B cell (primary cell): ENCODE measurements around the gene GPNMB. TPM values are rescaled to one million over a fixed set of nuclear protein-coding genes. Genes with fewer than 3 reads are reported as not detected.

Experiments used
- ATAC-seq: fragments of 200-7000 bp; cut with Tn5 transposase; one replicate; pipeline ENCODE4 v1.10.0; 2021; ENCODE audit warnings: low read depth, mild to moderate bottlenecking, moderate number of reproducible peaks, moderate library complexity
- CTCF ChIA-PET: fragments of 350-600 bp; sonication (Branson Sonifier 250); formaldehyde crosslinking; loops from one replicate; lab custom pipeline; 2021; ENCODE audit warnings: antibody characterized with exemption, inconsistent platforms; lab: Charles Lee
- POLR2A ChIA-PET: fragments of 350-600 bp; sonication (Branson Sonifier 250); formaldehyde crosslinking; loops from one replicate; lab custom pipeline; 2021; ENCODE audit warnings: antibody characterized with exemption; lab: Charles Lee
- DNase-seq: peaks from one replicate; pipeline ENCODE4 v3.0.0; 2013
- H2AFZ ChIP-seq: 2 replicates; pipeline ENCODE4 v1.6.1; 2012; ENCODE audit warnings: mild to moderate bottlenecking, low read depth, low read length; ENCODE audit not compliant: insufficient read depth, poor library complexity, severe bottlenecking
- H3K27ac ChIP-seq, 2 donors: 1 replicate in 1 of 2; 2 replicates in 1 of 2; pipeline ENCODE4 v1.5.1; 2012 to 2013; ENCODE audit warnings: low read length in 2 of 2, mild to moderate bottlenecking in 2 of 2, moderate library complexity in 1 of 2
- H3K27me3 ChIP-seq, 4 experiments: fragments of 200-600 bp in 1 of 4; sonication (generic) in 1 of 4; replicated peaks in 1 of 4; 1 replicate in 2 of 4; 2 replicates in 2 of 4; pipeline versions ENCODE4 v1.6.1 to v1.7.0; 2013 to 2016; ENCODE audit warnings: low read length in 3 of 4, mild to moderate bottlenecking in 2 of 4, mixed read lengths in 1 of 4, moderate library complexity in 1 of 4; ENCODE audit not compliant: insufficient read depth in 4 of 4, control insufficient read depth in 3 of 4; ENCODE audit errors: control extremely low read depth in 1 of 4
- H3K36me3 ChIP-seq, 2 experiments: replicated peaks in 1 of 2; 1 replicate in 1 of 2; 2 replicates in 1 of 2; pipeline versions ENCODE4 v1.6.1 to v1.7.1; 2013; ENCODE audit warnings: low read length in 1 of 2; ENCODE audit not compliant: insufficient read depth in 2 of 2, control insufficient read depth in 1 of 2; ENCODE audit errors: control extremely low read depth in 1 of 2, extremely low read depth in 1 of 2
- H3K4me1 ChIP-seq, 2 donors: fragments of 200-600 bp in 1 of 2; sonication (generic) in 1 of 2; 1 replicate in 1 of 2; 2 replicates in 1 of 2; pipeline versions ENCODE4 v1.5.1 to v1.6.1; 2013 to 2017; ENCODE audit warnings: low read length in 2 of 2; ENCODE audit not compliant: control insufficient read depth in 2 of 2, insufficient read depth in 2 of 2
- H3K4me2 ChIP-seq: replicated peaks from 2 replicates; pipeline ENCODE3; 2012; ENCODE audit warnings: mild to moderate bottlenecking, low read depth, low read length; ENCODE audit not compliant: poor library complexity, severe bottlenecking
- H3K4me3 ChIP-seq, 5 experiments: fragments of 200-600 bp in 1 of 5; sonication (generic) in 1 of 5; 1 replicate in 3 of 5; 2 replicates in 2 of 5; pipeline versions ENCODE4 v1.5.1 to v1.7.0; 2011 to 2016; ENCODE audit warnings: low read length in 4 of 5, mild to moderate bottlenecking in 4 of 5, low read depth in 2 of 5, control low read depth in 1 of 5, moderate library complexity in 1 of 5; ENCODE audit not compliant: insufficient read depth in 1 of 5; ENCODE audit errors: control extremely low read depth in 1 of 5, extremely low read depth in 1 of 5
- H3K79me2 ChIP-seq: fragments of 200-600 bp; sonication (generic); one replicate; pipeline ENCODE4 v1.6.0; 2016; ENCODE audit warnings: low read length; ENCODE audit not compliant: control insufficient read depth, insufficient read depth
- H3K9ac ChIP-seq: fragments of 200-600 bp; sonication (generic); 2 replicates; pipeline ENCODE4 v1.6.1; 2017; ENCODE audit warnings: mild to moderate bottlenecking, low read length, moderate library complexity
- H3K9me3 ChIP-seq, 3 donors: one replicate each; pipeline versions ENCODE4 v1.6.1 to v1.7.1; 2013; ENCODE audit warnings: low read length in 2 of 3; ENCODE audit not compliant: control insufficient read depth in 2 of 3, insufficient read depth in 1 of 3; ENCODE audit errors: control extremely low read depth in 1 of 3
- H4K20me1 ChIP-seq: 2 replicates; pipeline ENCODE4 v1.6.0; 2012; ENCODE audit warnings: mild to moderate bottlenecking, low read length; ENCODE audit not compliant: insufficient read depth, control insufficient read depth, poor library complexity, severe bottlenecking
- H3K27ac Mint-ChIP-seq: one replicate; pipeline ENCODE4 v1.8.0; 2021; ENCODE audit warnings: mixed read lengths
- H3K27me3 Mint-ChIP-seq: one replicate; pipeline ENCODE4 v1.8.0; 2021; ENCODE audit warnings: mixed read lengths
- H3K4me1 Mint-ChIP-seq: one replicate; pipeline ENCODE4 v1.8.0; 2021; ENCODE audit warnings: mixed read lengths
- H3K4me3 Mint-ChIP-seq: one replicate; pipeline ENCODE4 v1.8.0; 2021; ENCODE audit warnings: mixed read lengths
- H3K9me3 Mint-ChIP-seq: one replicate; pipeline ENCODE4 v1.8.0; 2022; ENCODE audit warnings: mixed read lengths; ENCODE audit not compliant: insufficient read depth
- EZH2 ChIP-seq: IDR thresholded peaks from 2 replicates; pipeline ENCODE4 v1.6.1; 2012; ENCODE audit warnings: borderline replicate concordance, low read depth, mild to moderate bottlenecking, moderate library complexity, low read length; ENCODE audit not compliant: insufficient read depth, poor library complexity, severe bottlenecking
- WGBS: methylation state at CpG from one replicate; pipeline ENCODE4 v1.1.5; 2013; ENCODE audit warnings: missing lambda C conversion rate; ENCODE audit not compliant: insufficient coverage; 5-methylcytosine and 5-hydroxymethylcytosine counted together
- intact Hi-C: fragments of 100-400 bp; cut with micrococcal nuclease; formaldehyde crosslinking; loops from one replicate; pipeline ENCODE4 v1.10.0; 2022
- polyA plus RNA-seq: library from polyadenylated mRNA; depleted of rRNA; stranded (reverse); fragments of >200 nt; gene quantifications from 2 replicates; pipeline ENCODE4 v1.2.3, GENCODE V29; 2012
- total RNA-seq, 2 donors: library from RNA; stranded (reverse); fragments of 120-200 nt in 1 of 2; gene quantifications; 1 replicate in 1 of 2; 2 replicates in 1 of 2; pipeline versions ENCODE4 v1.2.3 to v1.2.4, GENCODE V29; 2013 to 2022
- TF ChIP-seq, protein P1 (sequence below): fragments of 200-600 bp; IDR thresholded peaks from one replicate; pipeline ENCODE4 v1.8.0; 2022; ENCODE audit warnings: antibody characterized with exemption, mild to moderate bottlenecking

The GPNMB gene
- total and polyA plus RNA-seq, 2 donors (not counting 1 experiment from before 2014, with no cell fraction given) = 2.6 TPM; not detected in 1

DNA sequence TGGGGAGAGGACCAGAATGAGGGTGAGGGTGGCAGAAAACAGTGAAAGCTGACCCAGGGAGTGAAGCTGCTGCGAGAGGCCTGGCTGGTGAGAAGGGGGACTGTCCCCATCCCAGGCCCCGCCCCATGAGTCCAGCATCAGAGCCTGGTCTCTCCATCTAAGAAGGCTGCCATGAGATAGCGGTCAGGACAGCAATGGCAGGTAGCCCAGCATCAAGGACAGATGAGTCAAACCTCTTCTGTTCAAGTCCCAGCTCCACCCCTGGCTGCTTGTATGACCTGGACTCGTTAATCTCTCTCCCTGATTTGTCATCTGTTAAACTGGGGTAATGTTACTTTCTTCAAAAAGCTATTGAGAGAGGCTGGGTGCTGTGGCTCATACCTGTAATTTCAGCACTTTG, 22.2 kb downstream of the GPNMB start:
- DNase-seq = no peak
- peaks cover 4% of the 10 kb centered on the region for H3K4me1 Mint-ChIP-seq
- 90% methylated on average over 3 of the region's 4 CpGs for WGBS
- ChIA-PET POLR2A (no interaction called here), CTCF (interaction anchor here (1.9 to 2.9 kb wide), 2 partner anchors 8 to 90 kb away, joined by 6 to 9 read pairs; no protein-coding TSS in a partner anchor)
- no peak overlapping the region for H2AFZ ChIP-seq
- intact Hi-C loops = loop anchor here (10.0 kb wide), 1 partner anchor 744 kb away; no protein-coding TSS in a partner anchor
- no peak for TF ChIP-seq EZH2
- TF ChIP-seq, protein P1, sequence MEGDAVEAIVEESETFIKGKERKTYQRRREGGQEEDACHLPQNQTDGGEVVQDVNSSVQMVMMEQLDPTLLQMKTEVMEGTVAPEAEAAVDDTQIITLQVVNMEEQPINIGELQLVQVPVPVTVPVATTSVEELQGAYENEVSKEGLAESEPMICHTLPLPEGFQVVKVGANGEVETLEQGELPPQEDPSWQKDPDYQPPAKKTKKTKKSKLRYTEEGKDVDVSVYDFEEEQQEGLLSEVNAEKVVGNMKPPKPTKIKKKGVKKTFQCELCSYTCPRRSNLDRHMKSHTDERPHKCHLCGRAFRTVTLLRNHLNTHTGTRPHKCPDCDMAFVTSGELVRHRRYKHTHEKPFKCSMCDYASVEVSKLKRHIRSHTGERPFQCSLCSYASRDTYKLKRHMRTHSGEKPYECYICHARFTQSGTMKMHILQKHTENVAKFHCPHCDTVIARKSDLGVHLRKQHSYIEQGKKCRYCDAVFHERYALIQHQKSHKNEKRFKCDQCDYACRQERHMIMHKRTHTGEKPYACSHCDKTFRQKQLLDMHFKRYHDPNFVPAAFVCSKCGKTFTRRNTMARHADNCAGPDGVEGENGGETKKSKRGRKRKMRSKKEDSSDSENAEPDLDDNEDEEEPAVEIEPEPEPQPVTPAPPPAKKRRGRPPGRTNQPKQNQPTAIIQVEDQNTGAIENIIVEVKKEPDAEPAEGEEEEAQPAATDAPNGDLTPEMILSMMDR = no peak
- no peaks in the 10 kb centered on the region for H3K9me3 ChIP-seq
- H3K4me2 ChIP-seq = no peak overlapping the region
- no peak overlapping the region for H3K4me3 Mint-ChIP-seq
- no peak for ATAC-seq
- H3K27me3 ChIP-seq = peaks cover 0 to 6% (median 0%) of the 10 kb centered on the region in 4 experiments
- H3K27me3 Mint-ChIP-seq = peaks cover 9% of the 10 kb centered on the region
- no peaks in the 10 kb centered on the region for H4K20me1 ChIP-seq
- no peaks in the 10 kb centered on the region for H3K79me2 ChIP-seq
- H3K27ac ChIP-seq = no peak overlapping the region
- no peaks in the 10 kb centered on the region for H3K9me3 Mint-ChIP-seq
- H3K4me3 ChIP-seq = no peak overlapping the region
- H3K4me1 ChIP-seq = peaks cover 3 to 9% of the 10 kb centered on the region in 2 donors
- no peak overlapping the region for H3K27ac Mint-ChIP-seq
- no peaks in the 10 kb centered on the region for H3K36me3 ChIP-seq
- no peak overlapping the region for H3K9ac ChIP-seq

DNA sequence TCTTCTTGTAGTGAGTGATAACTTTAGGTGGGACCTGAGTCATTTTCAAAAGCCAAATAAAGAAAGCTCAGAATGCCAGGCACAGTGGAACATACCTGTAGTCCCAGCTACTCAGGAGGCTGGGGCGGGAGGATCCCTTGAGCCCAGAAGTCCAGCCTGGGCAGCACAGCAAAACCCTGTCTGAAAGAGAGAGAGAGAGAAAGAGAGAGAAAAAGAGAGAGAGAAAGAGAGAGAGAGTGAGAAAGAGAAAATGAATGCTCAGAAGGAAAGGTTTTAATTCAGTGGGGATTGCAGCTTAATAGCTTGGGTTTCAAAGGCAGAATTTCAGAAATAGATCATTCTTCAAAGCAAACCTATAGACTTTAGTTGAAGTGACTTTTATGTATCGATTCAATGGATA, 25.7 kb downstream of the GPNMB start:
- ChIA-PET CTCF (interaction anchor here (0.6 to 4.1 kb wide), 31 partner anchors 8 to 1134 kb away, joined by 3 to 52 read pairs (median 4); partner anchors contain the start of genes MALSU1, NUP42 and STK31), POLR2A (no interaction called here)
- Mint-ChIP-seq H3K4me1 (peaks cover 4% of the 10 kb centered on the region), H3K9me3 (no peaks in the 10 kb centered on the region), H3K4me3 (no peak overlapping the region), H3K27me3 (peaks cover 9% of the 10 kb centered on the region), H3K27ac (no peak overlapping the region)
- Histone ChIP-seq H3K36me3 (no peaks in the 10 kb centered on the region), H3K9me3 (no peaks in the 10 kb centered on the region), H3K4me3 (no peak overlapping the region), H3K27me3 (peaks cover 0 to 6% (median 0%) of the 10 kb centered on the region in 4 experiments), H4K20me1 (no peaks in the 10 kb centered on the region), H3K4me2 (no peak overlapping the region), H3K9ac (no peak overlapping the region), H3K27ac (no peak overlapping the region), H3K79me2 (no peaks in the 10 kb centered on the region), H3K4me1 (peaks cover 3 to 9% of the 10 kb centered on the region in 2 donors), H2AFZ (no peak overlapping the region)
- DNase-seq = no peak
- intact Hi-C loops = loop anchor here (10.0 kb wide), 1 partner anchor 1393 kb away; no protein-coding TSS in a partner anchor
- no peak for ATAC-seq
- TF ChIP-seq, protein P1 = no peak
- TF ChIP-seq EZH2 = no peak
- 100% methylated on average over 1 of the region's 2 CpGs for whole genome bisulfite sequencing
